Fibroblast of the conjunctiva (primary cell): ENCODE data around the gene LMCD1.
"Not testable (repeated sequence)": the region's sequence is repeated elsewhere in the genome, so short reads cannot be mapped to it uniquely, and the experiment has no call there.

Experiments used
- DNase-seq: peaks from one replicate; pipeline ENCODE4 v3.0.0-alpha.2; 2010; ENCODE audit warnings: low read depth

LMCD1 gene

DNA sequence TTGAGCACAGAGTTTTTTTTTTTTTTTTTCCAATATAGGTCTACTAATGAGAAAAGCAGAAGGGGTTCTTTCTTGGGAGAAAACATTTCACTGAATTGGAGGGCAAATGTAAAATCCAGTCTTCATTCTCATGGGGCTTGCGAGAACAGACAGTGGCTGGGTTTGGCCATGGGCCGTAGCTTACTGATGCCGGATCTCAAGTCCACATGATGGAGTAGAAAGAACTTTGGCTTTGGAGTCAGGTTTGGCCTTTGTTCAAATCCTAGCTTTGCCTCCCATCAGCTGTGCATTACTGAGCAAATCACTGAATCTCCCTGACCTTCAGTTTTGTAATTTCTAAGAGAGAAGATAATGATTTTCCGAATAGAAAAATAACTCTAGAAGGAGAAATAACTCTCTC is 59.7 kb downstream of the LMCD1 start:
- no peak for DNase-seq

DNA sequence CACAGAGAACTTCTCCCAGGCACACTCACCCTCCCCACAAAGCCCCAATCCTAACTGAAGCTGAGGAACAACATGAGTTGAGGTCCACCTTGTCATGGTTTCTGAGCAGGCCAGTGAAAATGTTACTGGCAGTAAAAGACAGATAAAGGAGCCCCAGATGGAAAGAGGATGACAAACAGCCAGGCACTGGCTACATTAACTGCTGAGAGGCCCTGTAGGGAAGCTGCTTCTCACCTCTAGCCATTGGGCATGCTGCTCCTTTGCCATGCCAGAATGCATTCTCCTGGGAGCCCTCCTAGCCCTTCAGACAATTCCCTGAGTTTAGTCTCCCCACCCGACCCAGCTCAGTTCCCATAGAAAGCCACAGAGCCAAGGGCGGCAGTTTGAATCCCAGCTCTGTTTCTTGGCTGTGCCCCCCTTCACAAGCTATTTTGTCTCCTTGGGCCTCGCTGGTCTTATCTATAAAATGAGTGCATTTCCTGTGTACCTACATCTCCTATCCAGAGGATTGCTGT is 60.5 kb downstream of the LMCD1 start:
- no peak for DNase-seq

DNA sequence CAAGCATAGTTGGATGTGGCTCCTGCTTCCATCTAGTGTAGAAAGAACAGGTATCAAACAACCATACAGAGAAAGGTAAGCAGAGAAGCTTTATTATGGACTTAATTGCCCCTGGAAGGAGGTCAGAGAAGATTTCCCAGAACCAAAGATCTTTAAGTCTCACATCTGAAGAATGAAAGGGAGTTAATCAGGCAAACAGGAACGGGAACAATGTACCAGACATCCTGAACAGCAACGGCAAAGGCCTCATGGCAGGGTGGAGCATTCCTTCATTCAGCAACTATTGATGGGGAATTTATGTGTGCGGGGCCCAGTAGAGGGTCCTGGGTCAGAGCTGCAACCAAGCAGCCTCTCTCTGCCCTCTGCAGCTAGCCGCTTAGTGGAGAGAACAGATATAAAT is 61.5 kb downstream of the LMCD1 start:
- no peak for DNase-seq

DNA sequence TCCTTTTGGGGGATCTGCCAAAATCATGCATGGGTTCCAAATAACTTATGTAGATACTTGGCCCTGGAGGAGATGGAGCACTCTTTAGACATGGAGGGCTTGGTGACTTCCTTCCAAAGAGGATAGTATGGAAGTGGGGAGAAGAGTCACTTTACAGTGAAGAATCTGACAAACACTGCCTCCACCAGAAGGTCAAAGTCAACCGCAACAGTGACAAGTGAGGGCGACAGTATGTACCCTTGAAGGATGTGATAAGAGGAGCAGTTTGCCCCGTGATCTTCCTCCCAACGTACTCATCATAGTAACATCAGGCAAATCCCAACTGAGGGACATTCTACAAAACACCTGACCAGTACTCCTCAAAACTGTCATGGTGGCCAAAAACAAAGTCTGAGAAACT is 62.0 kb downstream of the LMCD1 start:
- DNase-seq: no peak

DNA sequence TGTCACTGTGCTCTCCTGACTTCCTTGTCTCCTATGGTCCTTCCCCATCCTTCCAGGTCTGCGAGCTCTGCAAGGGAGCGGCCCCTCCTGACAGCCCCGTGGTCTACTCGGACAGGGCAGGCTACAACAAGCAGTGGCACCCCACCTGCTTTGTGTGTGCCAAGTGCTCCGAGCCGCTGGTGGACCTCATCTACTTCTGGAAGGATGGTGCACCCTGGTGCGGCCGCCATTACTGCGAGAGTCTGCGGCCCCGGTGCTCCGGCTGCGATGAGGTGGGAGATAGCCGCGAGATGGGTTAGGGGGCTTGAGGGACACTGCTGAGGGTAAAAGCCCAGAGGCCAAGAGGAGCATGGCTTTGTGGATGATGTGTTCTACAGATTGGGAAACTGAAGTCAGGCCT is 63.8 kb downstream of the LMCD1 start:
- DNase-seq: no peak

DNA sequence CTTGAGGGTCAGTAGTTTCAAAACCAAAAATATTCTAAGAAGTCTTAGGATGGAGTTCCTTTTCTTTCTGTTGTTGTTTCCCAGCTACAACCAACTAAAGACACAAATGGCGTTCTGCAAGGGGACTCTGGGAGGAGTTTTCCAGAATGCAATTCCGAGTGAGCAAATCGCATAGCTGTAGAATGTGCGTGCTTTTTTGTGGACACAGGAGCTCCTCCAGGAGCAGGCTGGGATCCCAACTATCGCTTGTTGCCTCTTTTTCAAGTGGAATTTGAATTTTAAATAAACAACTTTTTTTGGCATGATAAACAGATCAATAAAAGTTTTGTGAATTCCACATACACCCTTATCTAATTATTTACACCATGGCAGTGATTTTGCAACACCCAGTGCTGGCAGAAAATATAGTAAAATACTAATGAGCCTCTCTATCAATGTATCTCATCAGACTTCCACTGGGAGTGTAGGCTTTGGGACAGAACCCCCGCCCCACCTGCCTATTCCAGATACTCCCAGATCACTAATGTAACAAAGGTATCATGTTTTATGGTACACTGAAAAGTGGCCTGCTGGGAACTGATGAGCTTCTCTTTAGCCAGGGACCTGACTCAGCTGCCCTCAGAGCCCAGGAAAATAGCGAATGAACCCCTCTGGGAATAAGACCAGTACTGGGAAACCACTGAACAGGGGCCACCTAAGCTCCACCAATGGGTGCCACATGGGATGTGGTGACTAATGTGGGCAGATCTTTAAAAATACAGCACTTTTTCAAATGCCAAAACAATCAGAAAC is 66.4 kb downstream of the LMCD1 start:
- no peak for DNase-seq

DNA sequence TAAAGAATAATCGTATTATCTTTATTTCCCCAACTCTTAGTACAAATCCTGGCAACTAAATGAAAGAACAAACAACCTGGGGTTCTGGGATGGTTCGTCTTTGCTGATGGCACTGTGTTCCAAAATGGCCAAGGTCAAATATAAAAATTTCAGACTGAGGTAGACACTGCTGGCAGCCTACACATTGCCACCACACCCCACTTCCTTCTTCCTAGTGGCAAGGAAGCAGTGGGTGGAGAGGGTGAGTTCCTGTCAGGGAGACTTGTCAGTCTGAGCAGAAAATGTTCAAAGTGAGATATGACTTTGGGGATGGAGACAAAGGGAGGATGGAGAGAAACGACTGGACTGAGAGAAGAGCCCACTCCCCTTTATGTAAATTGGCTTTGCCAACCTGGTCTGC is 69.6 kb downstream of the LMCD1 start:
- DNase-seq: no peak

DNA sequence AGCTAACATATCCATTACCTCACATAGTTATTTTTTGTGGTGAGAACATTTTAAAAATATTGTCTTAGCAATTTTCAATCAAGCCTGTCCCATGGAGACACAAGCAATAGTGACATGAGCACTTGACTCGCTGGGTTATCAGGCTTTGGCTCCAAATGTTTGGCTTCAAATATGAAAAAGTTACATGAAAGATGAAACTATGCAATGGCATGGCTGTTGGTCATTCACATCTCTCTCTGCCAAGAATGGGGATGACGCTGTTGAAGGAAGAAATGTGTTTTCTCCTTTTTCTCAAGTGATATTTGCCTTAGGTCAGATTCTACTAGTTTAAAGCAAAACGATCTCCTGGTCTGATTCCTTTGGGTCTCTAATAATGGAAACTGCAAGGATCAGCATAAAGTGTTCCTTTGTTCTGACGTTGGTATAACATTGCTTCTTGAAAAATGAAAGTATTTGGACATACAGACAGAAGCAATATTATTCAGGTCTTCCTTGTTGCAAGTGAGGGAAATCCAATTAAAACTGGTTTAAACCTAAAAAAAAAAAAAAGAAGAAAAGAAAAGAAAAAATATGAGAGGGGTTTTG is 71.8 kb downstream of the LMCD1 start:
- DNase-seq: no peak

DNA sequence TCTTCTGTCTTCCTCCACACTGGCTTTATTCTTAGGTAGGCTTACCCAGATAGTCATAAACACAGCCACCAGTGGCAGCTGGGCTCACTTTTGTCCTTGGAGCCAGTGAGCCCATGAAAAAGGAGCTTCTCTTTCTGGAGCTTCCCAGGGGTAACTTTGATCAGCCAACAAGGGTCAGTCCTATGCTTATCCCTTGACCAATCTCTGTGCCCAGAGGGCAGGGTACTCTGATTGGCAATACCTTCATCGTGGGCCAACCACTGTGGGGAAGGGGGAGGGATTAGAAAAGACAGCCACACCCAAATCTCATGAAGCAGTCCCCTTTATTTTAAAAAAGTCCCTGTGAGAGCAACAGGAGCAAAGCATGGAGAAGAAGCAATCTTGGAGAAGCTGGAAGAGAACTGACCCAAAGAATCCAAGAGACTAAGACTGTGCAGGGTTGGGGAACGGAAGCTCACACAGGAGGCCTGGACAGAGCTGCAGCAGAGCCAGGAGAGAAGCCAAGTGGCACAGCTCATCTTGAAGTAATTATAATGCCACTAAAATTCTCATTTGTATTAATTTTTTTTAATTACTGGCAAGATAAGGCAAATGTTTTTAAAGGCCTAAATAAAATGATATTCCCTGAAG is 72.5 kb downstream of the LMCD1 start:
- DNase-seq: no peak

DNA sequence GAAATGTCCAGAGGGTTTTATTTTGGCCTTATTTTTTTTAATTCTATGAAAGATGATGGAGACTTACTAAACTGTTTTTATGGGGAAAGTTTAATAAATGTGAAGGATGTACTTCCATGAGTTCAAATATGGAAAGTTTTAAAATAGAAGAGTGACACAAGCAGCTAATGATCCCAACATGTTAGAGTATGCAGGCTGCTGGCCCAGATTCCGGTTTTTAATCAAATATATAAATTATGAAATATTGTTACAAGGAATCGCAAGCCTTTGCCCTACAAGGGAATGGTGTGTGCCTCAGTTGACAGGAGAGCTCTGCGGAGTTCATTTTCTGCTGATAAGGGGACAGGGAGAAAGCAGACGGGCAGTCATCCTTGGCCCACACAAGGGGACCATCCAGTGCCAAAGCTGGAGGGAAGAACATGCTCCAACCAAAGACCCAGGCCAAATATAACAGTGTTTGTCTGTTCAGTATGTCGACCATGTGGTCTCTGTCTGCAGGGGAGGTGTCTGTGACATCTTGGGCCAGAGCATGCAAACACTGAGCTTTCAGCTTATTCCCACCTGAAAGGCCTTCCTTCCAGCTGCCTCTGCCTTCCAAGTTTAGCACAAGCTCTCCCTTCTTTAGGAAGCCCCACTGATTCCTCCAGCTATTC is 73.2 kb downstream of the LMCD1 start:
- no peak for DNase-seq

DNA sequence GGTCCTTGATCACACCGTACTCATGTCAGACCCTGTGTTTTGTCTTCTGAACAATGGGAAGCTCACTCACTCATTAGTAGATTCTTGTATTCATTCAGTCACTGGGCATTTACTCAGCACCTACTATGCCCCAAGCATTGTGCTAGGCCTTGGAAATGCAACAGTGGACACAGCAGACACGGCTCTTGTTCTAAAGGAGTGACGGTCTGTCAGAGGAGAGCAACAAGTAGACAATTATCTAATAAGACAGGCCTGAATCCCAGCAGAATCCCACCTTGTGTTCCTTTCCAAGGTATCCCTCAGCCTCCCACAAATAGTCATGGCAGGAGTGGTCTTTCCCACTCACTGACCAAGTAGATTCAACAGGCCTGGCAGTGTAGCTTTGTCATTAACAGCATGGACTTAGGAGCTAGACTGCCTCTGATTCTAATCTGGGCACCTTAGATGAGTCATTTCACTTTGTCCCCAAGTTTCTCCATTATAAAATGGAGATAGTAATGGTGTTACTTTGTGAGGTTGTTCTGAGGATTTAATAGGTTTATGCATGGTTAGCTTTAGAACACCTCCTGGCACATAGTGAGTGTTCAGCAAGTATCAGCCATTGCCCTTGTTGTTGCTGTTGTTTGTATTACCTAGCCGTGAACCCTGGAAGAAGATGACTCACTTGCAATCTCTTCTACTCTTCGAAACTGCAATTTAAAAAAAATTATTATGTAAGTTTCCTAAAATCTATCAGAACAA is 73.9 kb downstream of the LMCD1 start:
- DNase-seq: no peak

DNA sequence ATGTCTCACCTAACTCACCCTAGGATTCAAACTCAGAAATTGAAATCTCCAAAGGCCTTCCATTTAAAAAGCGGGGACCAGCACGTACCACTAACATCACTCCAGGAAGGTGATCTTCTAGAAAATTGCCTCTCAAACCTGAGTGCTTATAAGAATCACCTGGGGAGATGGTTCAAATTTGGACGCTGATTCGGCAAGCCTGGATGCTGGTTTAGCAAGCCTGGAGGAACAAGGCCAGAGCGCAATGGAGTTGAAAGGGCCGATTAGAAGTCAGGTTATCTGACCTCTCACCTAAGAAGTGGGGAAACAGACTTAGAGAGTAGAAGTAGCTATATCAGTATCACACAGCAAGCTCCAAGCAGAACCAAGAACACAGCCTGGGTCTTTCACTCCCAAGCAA is 74.8 kb downstream of the LMCD1 start:
- DNase-seq: no peak

DNA sequence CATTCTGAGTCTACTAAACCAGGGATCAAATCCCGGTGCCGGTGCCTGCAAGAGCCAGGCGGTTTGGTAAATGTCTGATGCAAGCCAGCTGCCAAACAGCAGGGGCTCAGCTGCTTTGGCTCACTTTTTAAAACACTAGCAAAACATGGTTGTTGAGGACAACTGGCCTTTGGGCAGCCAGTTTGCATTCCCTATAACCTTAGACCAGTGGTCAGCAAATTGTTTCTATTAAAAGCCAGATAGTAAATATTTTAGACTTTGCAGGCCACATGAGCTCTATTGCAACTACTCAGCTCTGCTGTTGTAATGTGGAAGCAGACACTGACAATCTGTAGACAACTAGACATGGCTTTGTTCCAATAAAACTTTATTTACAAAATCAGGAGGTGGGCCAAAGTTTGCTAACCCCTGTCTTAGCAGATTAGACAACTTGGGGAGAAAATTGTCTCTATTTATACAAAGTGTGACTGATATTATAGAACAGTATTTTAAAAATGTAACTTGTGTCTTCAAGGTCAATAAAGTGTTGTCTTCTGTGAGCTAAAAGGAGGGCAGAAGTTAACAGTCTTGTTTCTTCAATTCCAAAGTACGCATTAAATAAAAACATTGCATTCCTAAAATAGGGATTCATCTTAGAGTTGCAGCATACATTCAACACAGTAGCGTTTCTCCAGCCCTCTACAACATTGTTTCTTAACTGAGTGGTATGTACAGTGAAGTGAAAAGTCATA is 75.4 kb downstream of the LMCD1 start:
- peak; percentile 76 for DNase-seq

DNA sequence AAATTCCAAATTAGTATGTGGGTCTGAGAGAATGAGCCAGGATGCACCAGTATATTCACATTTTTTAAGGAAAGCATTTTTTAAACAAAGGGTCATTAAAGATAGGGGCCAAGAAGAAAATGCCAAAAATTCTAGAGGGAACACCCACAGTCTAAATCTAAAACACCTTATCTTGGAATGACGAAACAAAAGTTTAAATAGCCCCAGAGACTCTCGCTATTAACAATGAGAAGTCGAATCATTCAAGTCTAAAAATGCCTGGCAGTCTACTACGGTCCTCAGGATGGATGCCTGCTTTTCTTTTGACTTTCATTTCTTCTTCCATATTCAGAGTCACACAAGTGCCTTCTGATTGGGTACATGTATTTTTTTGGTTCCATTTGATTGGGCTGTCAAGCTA is 76.7 kb downstream of the LMCD1 start:
- DNase-seq: no peak

DNA sequence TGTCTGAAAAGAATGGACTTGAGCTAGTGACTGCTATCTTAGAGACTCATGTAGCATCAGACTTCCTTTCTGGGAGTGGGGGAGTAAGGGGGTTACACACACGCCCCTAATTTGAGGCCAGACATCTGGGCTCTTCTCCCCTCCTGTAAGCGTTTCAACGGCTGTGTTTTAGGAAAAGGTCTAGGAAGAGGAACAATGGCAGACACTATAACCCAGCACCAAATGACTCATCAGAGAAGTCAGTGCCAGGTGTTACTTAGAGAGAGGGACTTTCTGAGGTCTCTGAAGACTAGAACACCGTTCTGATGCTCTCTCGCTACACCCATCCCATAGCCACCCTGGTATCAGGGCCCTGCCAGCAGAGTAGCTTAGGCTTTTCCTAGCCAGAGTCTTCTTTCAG is 77.5 kb downstream of the LMCD1 start:
- DNase-seq: no peak

DNA sequence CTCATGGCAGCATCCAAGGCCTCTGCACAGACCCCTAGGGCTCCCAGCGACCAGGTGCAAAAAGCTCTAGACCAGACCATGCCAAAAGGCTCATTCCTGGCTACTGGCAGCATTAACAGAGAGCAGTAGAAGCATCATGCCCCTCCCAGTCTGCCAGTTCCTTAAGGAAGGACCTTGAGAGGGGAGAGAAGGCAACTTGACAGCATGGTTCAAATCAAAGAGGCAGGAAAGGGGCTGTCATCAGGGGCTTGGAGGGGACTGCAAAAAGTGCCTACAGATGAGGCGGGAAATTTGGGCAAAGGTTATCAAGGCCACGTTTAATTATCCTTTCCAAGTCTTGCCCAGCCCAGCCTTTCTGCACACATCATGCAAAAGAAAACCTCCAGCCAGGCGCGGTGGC is 78.3 kb downstream of the LMCD1 start:
- DNase-seq: no peak

DNA sequence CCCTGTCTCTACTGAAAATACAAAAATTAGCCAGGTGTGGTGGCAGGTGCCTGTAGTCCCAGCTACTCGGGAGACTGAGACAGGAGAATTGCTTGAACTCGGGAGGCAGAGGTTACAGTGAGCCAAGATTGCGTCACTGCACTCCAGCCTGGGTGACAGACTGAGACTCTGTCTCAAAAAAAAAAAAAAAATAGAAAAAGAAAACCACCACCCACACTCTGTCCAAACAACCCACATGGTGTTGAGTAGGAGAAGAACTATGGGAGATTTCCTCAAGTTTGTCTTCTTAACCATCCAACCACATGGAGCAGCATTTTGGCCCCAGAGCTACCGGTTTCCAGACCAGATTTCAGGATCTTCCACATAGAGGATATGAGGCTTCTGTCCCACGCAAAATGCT is 78.8 kb downstream of the LMCD1 start:
- not testable (repeated sequence) for DNase-seq

DNA sequence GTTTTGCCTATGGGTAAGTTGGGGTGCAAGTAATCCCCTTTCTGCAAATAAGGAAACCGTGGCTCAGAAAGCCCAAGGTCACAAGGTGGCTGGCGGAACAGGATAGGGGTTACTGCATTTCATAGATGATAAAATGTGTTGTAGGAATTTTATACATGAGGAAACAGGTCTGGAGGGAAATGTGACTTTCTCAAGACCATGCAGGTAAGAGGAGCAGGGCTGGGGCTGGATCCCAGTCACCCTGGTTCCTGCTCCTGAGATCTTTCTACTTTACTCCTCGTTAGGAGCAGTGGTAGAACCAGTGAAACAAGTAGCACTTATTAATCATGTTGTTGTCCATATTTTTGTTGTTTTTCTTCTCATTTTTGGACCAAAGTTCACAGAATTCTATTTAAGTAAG is 79.8 kb downstream of the LMCD1 start:
- no peak for DNase-seq

DNA sequence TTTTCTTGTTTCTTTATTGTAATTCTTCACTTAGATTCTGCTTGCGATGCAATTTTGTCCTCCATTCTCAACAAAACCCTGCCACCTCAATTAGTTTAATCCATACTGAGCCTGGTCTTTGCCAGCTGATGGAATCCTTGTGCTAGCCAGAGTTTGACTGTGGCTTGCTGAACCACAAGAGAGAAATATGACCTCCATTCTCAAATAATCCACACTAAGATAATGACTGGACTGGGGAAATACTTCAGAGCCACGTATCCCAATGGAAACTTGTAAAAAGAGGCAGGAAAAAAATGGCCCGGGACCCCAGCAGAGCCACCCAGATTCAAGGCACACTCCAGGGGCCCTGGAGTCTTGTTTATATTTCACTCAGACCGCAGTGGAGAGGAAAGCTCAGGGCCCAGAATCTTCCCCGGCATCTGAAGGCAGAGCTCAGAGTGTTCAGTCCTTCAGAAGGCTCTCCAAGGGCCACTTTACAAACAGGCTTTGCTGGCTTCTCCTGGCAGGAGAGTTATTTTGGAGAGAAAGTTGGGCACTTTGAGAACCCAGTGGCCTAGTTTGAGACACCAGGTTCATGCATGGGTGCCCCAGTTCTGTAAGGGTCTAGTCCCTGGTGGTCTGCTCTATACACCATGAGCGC is 80.3 kb downstream of the LMCD1 start:
- no peak for DNase-seq

DNA sequence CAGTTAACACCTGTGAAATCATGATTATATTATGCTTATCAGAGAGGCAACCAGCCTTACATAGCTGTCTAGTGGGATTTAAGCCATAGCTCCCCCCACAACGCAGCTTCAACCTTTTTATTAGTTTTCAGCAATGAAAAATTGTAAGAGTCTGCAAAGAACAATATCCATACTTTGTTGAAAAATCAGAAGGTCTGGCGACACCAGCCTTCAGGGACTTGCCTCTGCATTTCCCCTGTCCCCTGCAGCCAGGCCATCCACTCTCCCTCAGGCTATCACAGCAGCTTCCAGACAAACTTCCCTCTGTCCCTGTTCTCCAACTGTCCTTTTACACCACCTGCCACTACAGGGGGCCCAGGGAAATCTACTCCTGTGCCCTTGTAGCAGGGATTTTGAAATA is 83.0 kb downstream of the LMCD1 start:
- no peak for DNase-seq
